K562 (cell line): ENCODE measurements around the gene PI4KA. TPM values are rescaled to one million over a fixed set of nuclear protein-coding genes. Genes with fewer than 3 reads are reported as not detected.

Experiments used
- ATAC-seq: fragments of 200-7000 bp; cut with Tn5 transposase; 3 replicates; pipeline ENCODE4 v1.9.1; 2020; ENCODE audit warnings: moderate library complexity
- BruUV-seq: library from RNA; stranded (reverse); fragments of 400-500 nt; replicated peaks from 2 replicates; lab custom pipeline; 2021; lab: Mats Ljungman, UMichigan
- CTCF ChIA-PET: fragments of 300-600 bp; formaldehyde crosslinking; extraction: SDS; loops from one replicate; lab custom pipeline; 2021; ENCODE audit warnings: low intra/inter-chr PET ratio; lab: Yijun Ruan, JAX
- POLR2A ChIA-PET: fragments of 300-600, 350-650 bp; sonication (Branson Sonifier 250); formaldehyde crosslinking; extraction: SDS; loops from one replicate; lab custom pipeline; 2021; ENCODE audit warnings: antibody characterized with exemption, inconsistent platforms; lab: Yijun Ruan, JAX
- DNase-seq, 4 experiments: peaks; one replicate each; pipeline versions ENCODE4 v3.0.0 to v3.0.0-alpha.2; 2011 to 2018; ENCODE audit warnings: low spot score in 3 of 4, mixed read lengths in 3 of 4; ENCODE audit errors: extremely low read depth in 1 of 4
- FAIRE-seq: peaks from 2 replicates; lab custom pipeline; 2011; peaks lifted over from hg19 to GRCh38; lab: Jason Lieb, UNC
- H2AFZ ChIP-seq: 2 replicates; pipeline ENCODE4 v1.6.0; 2011; ENCODE audit warnings: low read depth, low read length, control low read depth, inconsistent platforms
- H3K27ac ChIP-seq: fragments of 200-600 bp; 3 replicates; pipeline ENCODE4 v1.8.0; 2011; ENCODE audit warnings: low read depth, mild to moderate bottlenecking, control low read depth, inconsistent platforms, low read length, moderate library complexity, mixed read lengths; ENCODE audit errors: extremely low read depth
- H3K27me3 ChIP-seq, 2 experiments: fragments of 300-600 bp in 1 of 2; 2 replicates in 1 of 2; 3 replicates in 1 of 2; pipeline versions ENCODE4 v1.6.0 to v1.8.0; 2011; ENCODE audit warnings: inconsistent platforms in 2 of 2, low read length in 2 of 2, mild to moderate bottlenecking in 1 of 2, mixed read lengths in 1 of 2, moderate library complexity in 1 of 2; ENCODE audit not compliant: control insufficient read depth in 2 of 2, insufficient read depth in 2 of 2
- H3K36me3 ChIP-seq: fragments of 300-600 bp; 3 replicates; pipeline ENCODE4 v1.8.0; 2011; ENCODE audit warnings: mild to moderate bottlenecking, low read length, inconsistent platforms; ENCODE audit not compliant: control insufficient read depth, insufficient read depth
- H3K4me1 ChIP-seq, 2 experiments: fragments of 200-600 bp in 1 of 2; replicated peaks in 1 of 2; 2 replicates in 1 of 2; 3 replicates in 1 of 2; pipeline versions ENCODE4 v1.5.1 to v1.8.0; 2011; ENCODE audit warnings: inconsistent platforms in 2 of 2, low read length in 2 of 2, mild to moderate bottlenecking in 1 of 2, mixed read lengths in 1 of 2, moderate library complexity in 1 of 2; ENCODE audit not compliant: control insufficient read depth in 2 of 2, insufficient read depth in 2 of 2
- H3K4me2 ChIP-seq: 2 replicates; pipeline ENCODE4 v1.6.1; 2011; ENCODE audit warnings: low read length, control low read depth, inconsistent platforms, mixed read lengths; ENCODE audit not compliant: insufficient read depth
- H3K4me3 ChIP-seq: fragments of 200-600 bp; sonication (generic), shearing (Covaris generic); 2 replicates; pipeline ENCODE4 v1.5.1; 2016; ENCODE audit warnings: control low read depth, inconsistent platforms
- H3K79me2 ChIP-seq: fragments of 200-600 bp; 3 replicates; pipeline ENCODE4 v1.8.0; 2011; ENCODE audit warnings: low read length, inconsistent platforms; ENCODE audit not compliant: control insufficient read depth, insufficient read depth
- H3K9ac ChIP-seq, 2 experiments: 2 replicates each; pipeline versions ENCODE4 v1.6.0 to v1.6.1; 2011; ENCODE audit warnings: low read depth in 2 of 2, low read length in 2 of 2, control low read depth in 1 of 2, inconsistent platforms in 1 of 2, mild to moderate bottlenecking in 1 of 2, mixed read lengths in 1 of 2; ENCODE audit not compliant: insufficient read depth in 1 of 2
- H3K9me1 ChIP-seq: one replicate; pipeline ENCODE4 v1.6.0; 2011; ENCODE audit warnings: inconsistent platforms, mild to moderate bottlenecking, low read length, moderate library complexity; ENCODE audit not compliant: control insufficient read depth, insufficient read depth
- H3K9me3 ChIP-seq: replicated peaks from 2 replicates; pipeline ENCODE4 v1.5.1; 2011; ENCODE audit warnings: low read depth, low read length, inconsistent platforms; ENCODE audit not compliant: control insufficient read depth, insufficient read depth
- H4K20me1 ChIP-seq: replicated peaks from 2 replicates; pipeline ENCODE4 v1.6.1; 2011; ENCODE audit warnings: low read length, inconsistent platforms, mixed read lengths; ENCODE audit not compliant: control insufficient read depth, insufficient read depth
- ARID1B ChIP-seq: fragments of 450-650 bp; IDR thresholded peaks from 2 replicates; pipeline ENCODE4 v1.6.1; 2016; ENCODE audit warnings: antibody characterized with exemption, mild to moderate bottlenecking, inconsistent platforms
- ARID3A ChIP-seq: IDR thresholded peaks from 2 replicates; pipeline ENCODE4 v1.6.1; 2012; ENCODE audit warnings: low read depth, low read length, improper control_type of control experiment, borderline replicate concordance
- CBFA2T2 ChIP-seq: fragments of 450-650 bp; conservative IDR thresholded peaks from 2 replicates; pipeline ENCODE4 v1.6.1; 2017; ENCODE audit warnings: mild to moderate bottlenecking
- E2F4 ChIP-seq: sonication (generic); formaldehyde crosslinking; IDR thresholded peaks from 2 replicates; pipeline ENCODE4 v1.8.0; 2022; ENCODE audit warnings: mild to moderate bottlenecking, low read depth, missing genetic modification reagents
- FOS ChIP-seq: IDR thresholded peaks from 3 replicates; pipeline ENCODE4 v1.6.1; 2011; ENCODE audit not compliant: insufficient read length; ENCODE audit errors: extremely low read depth
- HCFC1 ChIP-seq: IDR thresholded peaks from 2 replicates; pipeline ENCODE4 v1.6.1; 2012; ENCODE audit warnings: low read depth, low read length, improper control_type of control experiment
- MCM5 ChIP-seq: fragments of 450-650 bp; IDR thresholded peaks from 2 replicates; pipeline ENCODE4 v1.6.1; 2016; ENCODE audit warnings: low read depth
- MCM7 ChIP-seq, 2 experiments: fragments of 450-650 bp; IDR thresholded peaks; 2 replicates each; pipeline ENCODE4 v1.6.1; 2016 to 2018
- NR4A1 ChIP-seq, 2 experiments: fragments of 250-450 bp in 1 of 2; fragments of 450-650 bp in 1 of 2; sonication (Bioruptor Pico) in 1 of 2; IDR thresholded peaks; 2 replicates each; pipeline versions ENCODE4 v1.4.0 to v1.6.1; 2016 to 2020; ENCODE audit warnings: mild to moderate bottlenecking in 2 of 2, missing compliant biosample characterization in 1 of 2, missing genetic modification characterization in 1 of 2, moderate library complexity in 1 of 2
- OTX1 ChIP-seq: fragments of 450-650 bp; formaldehyde crosslinking; IDR thresholded peaks from 2 replicates; pipeline ENCODE4 v1.4.0; 2022; ENCODE audit warnings: mild to moderate bottlenecking
- SMC3 ChIP-seq: conservative IDR thresholded peaks from 2 replicates; pipeline ENCODE4 v1.6.1; 2011; ENCODE audit warnings: low read depth, low read length, improper control_type of control experiment; ENCODE audit not compliant: insufficient read depth
- TOE1 ChIP-seq, 2 experiments: fragments of 450-650 bp in 1 of 2; sonication (generic) in 1 of 2; formaldehyde crosslinking in 1 of 2; IDR thresholded peaks; 2 replicates each; pipeline versions ENCODE4 v1.7.1 to v1.8.0; 2016 to 2022; ENCODE audit warnings: borderline replicate concordance in 2 of 2, mild to moderate bottlenecking in 2 of 2, antibody characterized with exemption in 1 of 2, inconsistent platforms in 1 of 2, low read depth in 1 of 2, missing genetic modification reagents in 1 of 2, moderate library complexity in 1 of 2
- ZNF75A ChIP-seq: fragments of 450-650 bp; formaldehyde crosslinking; IDR thresholded peaks from 2 replicates; pipeline ENCODE4 v1.4.0; 2020; ENCODE audit warnings: mild to moderate bottlenecking
- WGBS: fragments of 100-300 bp; shearing (Covaris generic); methylation state at CpG from one replicate; pipeline ENCODE4 v1.1.6; 2016; ENCODE audit warnings: low coverage, mixed read lengths; ENCODE audit not compliant: insufficient coverage; ENCODE audit errors: missing lambda C conversion rate; 5-methylcytosine and 5-hydroxymethylcytosine counted together
- in situ Hi-C: fragments of 300-500 bp; cut with MboI; formaldehyde crosslinking; loops from 4 replicates; pipeline ENCODE4 v1.15.0; 2018; ENCODE audit warnings: inconsistent platforms, mixed read lengths
- intact Hi-C: fragments of 100-400 bp; cut with micrococcal nuclease; formaldehyde crosslinking; loops from 2 replicates; pipeline ENCODE4 v1.14.2; 2022
- polyA plus RNA-seq, 8 experiments: library from polyadenylated mRNA; depleted of rRNA in 4 of 8; stranded (reverse) in 5 of 8; unstranded in 3 of 8; fragments of >200 nt; fragmentation: Nextera tagmentation in 2 of 8; fragmentation: Illumina TruSeq in 1 of 8; extraction: Ambion mirVana in 2 of 8; extraction: Trizol in 1 of 8; gene quantifications; 2 replicates each; pipeline versions ENCODE4 v1.2.1 to v1.2.3, GENCODE V29; 2011 to 2014; ENCODE audit warnings: inconsistent platforms in 1 of 8, missing spikeins in 1 of 8
- total RNA-seq, 7 experiments: library from RNA; depleted of rRNA in 6 of 7; stranded (reverse); fragments of >200 nt in 6 of 7; fragmentation: Illumina TruSeq in 2 of 7; extraction: Trizol in 2 of 7; gene quantifications; 2 replicates each; pipeline versions ENCODE4 v1.2.1 to v1.2.3, GENCODE V29; 2011 to 2021; ENCODE audit warnings: low replicate concordance in 1 of 7

Gene PI4KA
- total and polyA plus RNA-seq, 9 of the 15 experiments (the other 6 are each of a cell fraction or from before 2014, with no cell fraction given), result 7.3 to 187 (median 84.7) TPM

- Histone ChIP-seq H3K9me3 (no peaks in the 10 kb centered on the region), H3K36me3 (peaks cover 68% of the 10 kb centered on the region; the same call in 2 of the 3 replicates), H3K9ac (peak overlapping the region in 1 of 2 experiments; percentile 75; a peak in 2 of 4 replicates), H3K79me2 (no peaks in the 10 kb centered on the region), H3K27me3 (no peaks in the 10 kb centered on the region), H4K20me1 (peaks cover 17% of the 10 kb centered on the region), H3K4me2 (no peak overlapping the region), H3K4me3 (no peak overlapping the region), H3K4me1 (peaks cover 4 to 14% of the 10 kb centered on the region in 2 experiments; a peak in 3 of 5 replicates), H3K27ac (no peak overlapping the region), H2AFZ (no peak overlapping the region), H3K9me1 (no peaks in the 10 kb centered on the region)
- intact Hi-C loops, result no loop called here
- in situ Hi-C loops, result no loop called here
- FAIRE-seq, result peak; percentile 46
- ChIA-PET POLR2A (interaction anchor here (0.5 to 3.0 kb wide), 13 partner anchors 10 to 218 kb away, joined by 3 to 21 read pairs (median 4); no protein-coding TSS in a partner anchor), CTCF (no interaction called here)
- peak in 3 of 4 experiments; percentile 70 to 78 (median 77) for DNase-seq
- no TSS peak for BruUV-seq
- ATAC-seq, result peak; percentile 79
- WGBS, result 66% methylated on average over 9 of the region's 9 CpGs
- no peak for TF ChIP-seq E2F4 (CRISPR knock-in tag)
- TF ChIP-seq FOS, result peak; percentile 22
- no peak for TF ChIP-seq TOE1 (IDR thresholded peaks at IDR 0.05; ENCODE audit: borderline replicate concordance)
- TF ChIP-seq TOE1 (CRISPR knock-in tag; IDR thresholded peaks at IDR 0.05; ENCODE audit: borderline replicate concordance, low read depth), result 0 out of 2 replicates have a peak, but pooled peaks have one; percentile 29
- no peak for TF ChIP-seq HCFC1
- TF ChIP-seq OTX1 (CRISPR knock-in tag), result peak; percentile 31; the same call in 1 of the 2 replicates
- no peak for TF ChIP-seq MCM5
- 0 out of 2 replicates have a peak, but pooled peaks have one; percentile 17 for TF ChIP-seq CBFA2T2
- peak; percentile 12; the same call in 1 of the 2 replicates for TF ChIP-seq SMC3
- peak; percentile 81 for TF ChIP-seq ZNF75A (CRISPR knock-in tag)
- TF ChIP-seq MCM7 (IDR thresholded peaks at IDR 0.05), result no peak
- TF ChIP-seq NR4A1 (CRISPR knock-in tag; IDR thresholded peaks at IDR 0.05), result peak; percentile 57; the same call in 1 of the 2 replicates
- no peak for TF ChIP-seq NR4A1 (tag; IDR thresholded peaks at IDR 0.05)
- TF ChIP-seq ARID3A, result no peak
- peak; percentile 67; the same call in 1 of the 2 replicates for TF ChIP-seq ARID1B
These were observed 108.0 kb downstream of the PI4KA start for GRCh38 chr22:20750461-20751184.
